ENCODE results near the gene TATDN3. TPM values are rescaled to one million over a fixed set of nuclear protein-coding genes. Genes with fewer than 3 reads are reported as not detected.
A peak's percentile ranks its signal among the peaks of the same experiment; 100 is the strongest.

Gene TATDN3
- total and polyA plus RNA-seq, 3 donors from 2014 or later: 9.5 to 19.7 (median 17.9) TPM

DNA sequence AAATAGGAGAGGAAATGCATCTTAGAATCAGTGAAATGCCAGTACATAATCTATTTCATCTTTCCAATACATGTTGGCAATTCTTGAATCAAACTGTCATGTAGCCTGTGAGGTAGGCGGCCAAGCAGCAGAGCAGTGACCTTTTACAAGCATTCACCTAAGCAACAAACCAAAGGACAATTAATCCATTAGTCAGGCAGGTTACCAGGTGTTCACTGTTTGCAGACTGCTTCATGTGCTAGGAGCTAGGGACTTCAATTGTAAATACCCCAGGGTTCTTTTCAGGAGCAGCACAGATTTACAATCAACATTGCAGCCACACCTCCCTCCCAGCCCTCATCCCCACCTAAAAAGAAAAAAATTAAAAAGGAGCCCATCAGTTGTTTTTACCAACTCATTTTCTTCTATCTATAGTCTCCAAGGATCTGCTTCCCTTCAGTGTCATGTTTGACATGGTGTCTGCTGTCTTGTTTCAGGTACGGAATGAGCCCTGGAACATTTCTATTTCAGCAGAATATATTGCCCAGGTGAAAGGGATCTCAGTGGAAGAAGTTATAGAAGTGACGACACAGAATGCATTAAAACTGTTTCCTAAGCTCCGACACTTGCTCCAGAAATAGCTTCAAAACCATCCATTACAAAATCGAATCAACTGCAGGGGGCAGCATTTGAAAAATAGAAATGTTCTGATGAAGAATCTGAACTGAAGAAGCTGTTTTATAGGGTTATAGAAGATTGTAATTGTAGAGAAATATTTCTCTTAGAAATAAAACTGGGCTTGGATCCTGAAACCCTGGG, 23.0 kb downstream of the TATDN3 start:
- Histone ChIP-seq H3K9me3 (no peaks in the 10 kb centered on the region), H3K27ac (no peak overlapping the region), H3K36me3 (ENCODE audit: low read depth, missing control alignments) (no peaks in the 10 kb centered on the region), H3K4me1 (peaks cover 6% of the 10 kb centered on the region), H3K27me3 (no peaks in the 10 kb centered on the region), H3K4me3 (no peak overlapping the region)
- DNase-seq: peak; percentile 34
- 61 to 73% methylated on average over 5 of the region's 5 CpGs for WGBS, 2 donors
- intact Hi-C loops (cut with DNase I; ENCODE audit: low total_unique reads): no loop called here
- TF ChIP-seq POLR2A (IDR thresholded peaks at IDR 0.05) (no peak), CTCF (IDR thresholded peaks at IDR 0.05) (peak in 2 of 3 experiments; percentile 29 to 47)

- TF ChIP-seq CTCF (IDR thresholded peaks at IDR 0.05) (no peak), POLR2A (IDR thresholded peaks at IDR 0.05) (no peak)
- DNase-seq: no peak
- H3K27ac ChIP-seq: no peak overlapping the region
- no peaks in the 10 kb centered on the region for H3K27me3 ChIP-seq
- WGBS, 2 donors: 78 to 84% methylated on average over 3 of the region's 3 CpGs
- intact Hi-C loops (cut with DNase I; ENCODE audit: low total_unique reads): no loop called here
- H3K36me3 ChIP-seq (ENCODE audit: low read depth, missing control alignments): no peaks in the 10 kb centered on the region
- no peak overlapping the region for H3K4me3 ChIP-seq
- peaks cover 6% of the 10 kb centered on the region for H3K4me1 ChIP-seq
- H3K9me3 ChIP-seq: no peaks in the 10 kb centered on the region
These were observed 25.0 kb downstream of the TATDN3 start for GRCh38 chr1:212816567-212817278.

- intact Hi-C loops (cut with DNase I; ENCODE audit: low total_unique reads): no loop called here
- no peak for DNase-seq
These were observed 28.0 kb downstream of the TATDN3 start for GRCh38 chr1:212819726-212820125.

DNA sequence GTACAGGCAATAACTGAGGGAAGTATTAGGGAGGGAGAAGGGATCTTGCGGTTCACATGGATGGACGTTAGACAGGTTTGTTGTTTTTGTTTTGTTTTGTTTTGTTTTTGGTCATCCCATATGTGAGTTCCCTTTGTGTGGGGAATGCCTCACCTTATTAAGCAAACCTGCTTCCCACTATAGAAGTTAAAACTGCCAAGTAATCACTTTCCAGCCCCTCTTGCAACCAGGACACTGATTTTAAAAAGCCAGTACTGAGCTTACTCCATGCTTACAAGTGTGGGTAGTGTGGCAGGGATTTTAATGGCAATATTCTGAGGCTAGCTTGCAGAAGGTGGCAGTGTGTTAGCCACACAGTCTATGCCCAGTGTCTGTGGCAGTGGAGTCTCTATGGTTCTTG, 29.3 kb downstream of the TATDN3 start:
- H3K27me3 ChIP-seq: no peaks in the 10 kb centered on the region
- TF ChIP-seq POLR2A (IDR thresholded peaks at IDR 0.05): no peak
- no peak for TF ChIP-seq CTCF (IDR thresholded peaks at IDR 0.05)
- no peak overlapping the region for H3K27ac ChIP-seq
- WGBS, 2 donors: 85 to 89% methylated on average over 2 of the region's 2 CpGs
- no peaks in the 10 kb centered on the region for H3K36me3 ChIP-seq (ENCODE audit: low read depth, missing control alignments)
- no peak for DNase-seq
- no peaks in the 10 kb centered on the region for H3K9me3 ChIP-seq
- intact Hi-C loops (cut with DNase I; ENCODE audit: low total_unique reads): no loop called here
- no peak overlapping the region for H3K4me3 ChIP-seq
- peaks cover 6% of the 10 kb centered on the region for H3K4me1 ChIP-seq

More at GRCh38 chr1:212819726-212820125, 28.0 kb downstream of the TATDN3 start:
- Histone ChIP-seq H3K4me3 (no peak overlapping the region), H3K36me3 (ENCODE audit: low read depth, missing control alignments) (no peaks in the 10 kb centered on the region), H3K4me1 (peaks cover 6% of the 10 kb centered on the region), H3K27me3 (no peaks in the 10 kb centered on the region), H3K9me3 (no peaks in the 10 kb centered on the region), H3K27ac (no peak overlapping the region)
- 20 to 37% methylated on average over 5 of the region's 5 CpGs for WGBS, 2 donors
- TF ChIP-seq CTCF (IDR thresholded peaks at IDR 0.05): no peak
- TF ChIP-seq POLR2A (IDR thresholded peaks at IDR 0.05): no peak
